ENCODE data around the gene PLCG1. TPM values are rescaled to one million over a fixed set of nuclear protein-coding genes. Genes with fewer than 3 reads are reported as not detected.
"Not testable (repeated sequence)": the region's sequence is repeated elsewhere in the genome, so short reads cannot be mapped to it uniquely, and the experiment has no call there.

PLCG1 gene
- total and polyA plus RNA-seq, 2 experiments from 2014 or later = 27.4 to 206 TPM

- no peak for TF ChIP-seq REST (IDR thresholded peaks at IDR 0.05; ENCODE audit: unreplicated experiment)
- TF ChIP-seq STAT1 (IDR thresholded peaks at IDR 0.05; ENCODE audit: unreplicated experiment) = no peak
- TF ChIP-seq JUNB (IDR thresholded peaks at IDR 0.05; ENCODE audit: unreplicated experiment) = no peak
- TF ChIP-seq CREB1 (CRISPR knock-in tag; IDR thresholded peaks at IDR 0.05; ENCODE audit: low read depth) = no peak
- TF ChIP-seq POLR2AphosphoS5 (IDR thresholded peaks at IDR 0.05; ENCODE audit: low read depth) = no peak
Measured at GRCh38 chr20:41126719-41127118, 10.6 kb upstream of the PLCG1 start (continued).

- H3K36me3 Mint-ChIP-seq (ENCODE audit: low read depth) = peaks cover 42% of the 10 kb centered on the region
- H3K4me3 Mint-ChIP-seq; H3K36me3 ChIP-seq (ENCODE audit: insufficient read depth); H3K9me2 ChIP-seq (ENCODE audit: insufficient read depth); H3K4me2 ChIP-seq; DNase-seq (ENCODE audit: low spot score); H3K9me3 Mint-ChIP-seq; H3K4me1 ChIP-seq (ENCODE audit: insufficient read depth); H2AFZ ChIP-seq; ATAC-seq; H3F3A ChIP-seq (replicated peaks; ENCODE audit: low read depth); H3K4me1 Mint-ChIP-seq; H3K27me3 ChIP-seq (ENCODE audit: insufficient read depth); H3K27ac ChIP-seq (ENCODE audit: low read depth); H3K4me3 ChIP-seq; H3K79me2 ChIP-seq (replicated peaks; ENCODE audit: insufficient read depth); H4K20me1 ChIP-seq (replicated peaks; ENCODE audit: insufficient read depth); H3K27ac Mint-ChIP-seq: not testable (repeated sequence)
- H3K27me3 Mint-ChIP-seq (ENCODE audit: insufficient read depth, low read depth, poor library complexity) = peaks cover 10% of the 10 kb centered on the region
Measured at GRCh38 chr20:41128317-41128716, 9.0 kb upstream of the PLCG1 start.

- Mint-ChIP-seq H3K27me3 (ENCODE audit: insufficient read depth, low read depth, poor library complexity) (peaks cover 23% of the 10 kb centered on the region), H3K4me1 (peaks cover 12% of the 10 kb centered on the region), H3K36me3 (ENCODE audit: low read depth) (peaks cover 21% of the 10 kb centered on the region), H3K4me3 (no peak overlapping the region), H3K27ac (no peak overlapping the region), H3K9me3 (no peaks in the 10 kb centered on the region; the same call in 2 of the 3 replicates)
- peaks cover 11% of the 10 kb centered on the region for H3K4me1 ChIP-seq (ENCODE audit: insufficient read depth)
- H2AFZ ChIP-seq = no peak overlapping the region
- no peaks in the 10 kb centered on the region for H3K36me3 ChIP-seq (ENCODE audit: insufficient read depth)
- H4K20me1 ChIP-seq (replicated peaks; ENCODE audit: insufficient read depth) = no peaks in the 10 kb centered on the region; the same call in 1 of the 2 replicates
- H3K79me2 ChIP-seq (replicated peaks; ENCODE audit: insufficient read depth) = no peaks in the 10 kb centered on the region
- no peaks in the 10 kb centered on the region for H3K9me2 ChIP-seq (ENCODE audit: insufficient read depth)
- no peak overlapping the region for H3K4me3 ChIP-seq
- H3K27me3 ChIP-seq (ENCODE audit: insufficient read depth) = peaks cover 5% of the 10 kb centered on the region
- no peak overlapping the region for H3K4me2 ChIP-seq
- no peaks in the 10 kb centered on the region for H3F3A ChIP-seq (replicated peaks; ENCODE audit: low read depth)
- ATAC-seq (no peak), DNase-seq (ENCODE audit: low spot score) (no peak)
- no peak overlapping the region for H3K27ac ChIP-seq (ENCODE audit: low read depth)
- TF ChIP-seq CREB1 (CRISPR knock-in tag; IDR thresholded peaks at IDR 0.05; ENCODE audit: low read depth) = no peak
- no peak for TF ChIP-seq ZNF462 (CRISPR knock-in tag; IDR thresholded peaks at IDR 0.05)
- no peak for TF ChIP-seq JUNB (IDR thresholded peaks at IDR 0.05; ENCODE audit: unreplicated experiment)
- TF ChIP-seq POLR2AphosphoS5 (IDR thresholded peaks at IDR 0.05; ENCODE audit: low read depth) = no peak
- no peak for TF ChIP-seq ZNF114 (CRISPR knock-in tag; IDR thresholded peaks at IDR 0.05)
- TF ChIP-seq NANOG (IDR thresholded peaks at IDR 0.05; ENCODE audit: borderline replicate concordance) = no peak
Measured at GRCh38 chr20:41131594-41132387, 5.6 kb upstream of the PLCG1 start.

Measured in GM23338 (cell line).